ENCODE measurements around the gene COL18A1.

- TF ChIP-seq POLR2A (IDR thresholded peaks at IDR 0.05) = no peak
- TF ChIP-seq, protein P1, sequence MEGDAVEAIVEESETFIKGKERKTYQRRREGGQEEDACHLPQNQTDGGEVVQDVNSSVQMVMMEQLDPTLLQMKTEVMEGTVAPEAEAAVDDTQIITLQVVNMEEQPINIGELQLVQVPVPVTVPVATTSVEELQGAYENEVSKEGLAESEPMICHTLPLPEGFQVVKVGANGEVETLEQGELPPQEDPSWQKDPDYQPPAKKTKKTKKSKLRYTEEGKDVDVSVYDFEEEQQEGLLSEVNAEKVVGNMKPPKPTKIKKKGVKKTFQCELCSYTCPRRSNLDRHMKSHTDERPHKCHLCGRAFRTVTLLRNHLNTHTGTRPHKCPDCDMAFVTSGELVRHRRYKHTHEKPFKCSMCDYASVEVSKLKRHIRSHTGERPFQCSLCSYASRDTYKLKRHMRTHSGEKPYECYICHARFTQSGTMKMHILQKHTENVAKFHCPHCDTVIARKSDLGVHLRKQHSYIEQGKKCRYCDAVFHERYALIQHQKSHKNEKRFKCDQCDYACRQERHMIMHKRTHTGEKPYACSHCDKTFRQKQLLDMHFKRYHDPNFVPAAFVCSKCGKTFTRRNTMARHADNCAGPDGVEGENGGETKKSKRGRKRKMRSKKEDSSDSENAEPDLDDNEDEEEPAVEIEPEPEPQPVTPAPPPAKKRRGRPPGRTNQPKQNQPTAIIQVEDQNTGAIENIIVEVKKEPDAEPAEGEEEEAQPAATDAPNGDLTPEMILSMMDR (IDR thresholded peaks at IDR 0.05 in 8 of 11, conservative IDR thresholded peaks at IDR 0.05 in 3 of 11) = no peak
Observed at GRCh38 chr21:45488931-45489721, 84.2 kb downstream of the COL18A1 start.

All from spleen (tissue), 7 donors.